HepG2 (cell line): ENCODE measurements around the gene PITX3. TPM values are rescaled to one million over a fixed set of nuclear protein-coding genes. Genes with fewer than 3 reads are reported as not detected.

Experiments used
- ATAC-seq: fragments of 200-7000 bp; cut with Tn5 transposase; 3 replicates; pipeline ENCODE4 v1.9.1; 2020; ENCODE audit warnings: mild to moderate bottlenecking, moderate library complexity
- BruUV-seq: library from RNA; stranded (reverse); fragments of 400-500 nt; replicated peaks from 2 replicates; lab custom pipeline; 2021; lab: Mats Ljungman, UMichigan
- CTCF ChIA-PET: fragments of 300-600 bp; formaldehyde crosslinking; extraction: SDS; loops from one replicate; lab custom pipeline; 2021; ENCODE audit warnings: low total read pairs, inconsistent platforms, low intra/inter-chr PET ratio; lab: Yijun Ruan, JAX
- POLR2A ChIA-PET: fragments of 350-600 bp; sonication (Branson Sonifier 250); formaldehyde crosslinking; loops from one replicate; lab custom pipeline; 2020; ENCODE audit warnings: antibody characterized with exemption, inconsistent platforms; lab: Yijun Ruan, JAX
- DNase-seq: peaks from one replicate; pipeline ENCODE4 v3.0.0-alpha.2; 2015; ENCODE audit warnings: low spot score
- FAIRE-seq: peaks from 3 replicates; lab custom pipeline; 2011; peaks lifted over from hg19 to GRCh38; lab: Jason Lieb, UNC
- H2AFZ ChIP-seq: one replicate; pipeline ENCODE4 v1.6.1; 2011; ENCODE audit warnings: low read length, inconsistent platforms
- H3K27ac ChIP-seq: fragments of 300-600 bp; 3 replicates; pipeline ENCODE4 v1.8.0; 2011; ENCODE audit warnings: mixed run types, mild to moderate bottlenecking, mixed read lengths, low read length, inconsistent platforms; ENCODE audit not compliant: insufficient read depth; ENCODE audit errors: extremely low read length
- H3K27me3 ChIP-seq, 2 experiments: fragments of 200-600 bp in 1 of 2; 2 replicates in 1 of 2; 3 replicates in 1 of 2; pipeline versions ENCODE4 v1.6.0 to v1.8.0; 2011; ENCODE audit warnings: low read length in 2 of 2, mild to moderate bottlenecking in 2 of 2, moderate library complexity in 2 of 2, inconsistent platforms in 1 of 2; ENCODE audit not compliant: insufficient read depth in 2 of 2, control insufficient read depth in 1 of 2
- H3K36me3 ChIP-seq, 2 experiments: fragments of 200-600 bp in 1 of 2; replicated peaks in 1 of 2; 2 replicates in 1 of 2; 3 replicates in 1 of 2; pipeline versions ENCODE4 v1.5.1 to v1.8.0; 2011; ENCODE audit warnings: low read length in 2 of 2, inconsistent platforms in 1 of 2; ENCODE audit not compliant: insufficient read depth in 2 of 2, control insufficient read depth in 1 of 2
- H3K4me1 ChIP-seq: 2 replicates; pipeline ENCODE4 v1.5.1; 2012; ENCODE audit warnings: low read length, inconsistent platforms; ENCODE audit not compliant: insufficient read depth
- H3K4me2 ChIP-seq: 2 replicates; pipeline ENCODE4 v1.6.0; 2011; ENCODE audit warnings: low read depth, low read length, inconsistent platforms
- H3K4me3 ChIP-seq, 3 experiments: fragments of 200-600 bp in 1 of 3; sonication (generic), shearing (Covaris generic) in 1 of 3; replicated peaks in 1 of 3; 2 replicates each; pipeline ENCODE4 v1.5.1; 2011 to 2016; ENCODE audit warnings: low read length in 3 of 3, inconsistent platforms in 2 of 3, low read depth in 2 of 3, mild to moderate bottlenecking in 2 of 3, control low read depth in 1 of 3, mixed read lengths in 1 of 3; ENCODE audit not compliant: insufficient read depth in 1 of 3
- H3K79me2 ChIP-seq: one replicate; pipeline ENCODE4 v1.6.1; 2011; ENCODE audit warnings: low read length, inconsistent platforms; ENCODE audit not compliant: insufficient read depth
- H3K9ac ChIP-seq: 2 replicates; pipeline ENCODE4 v1.6.0; 2011; ENCODE audit warnings: mild to moderate bottlenecking, low read depth, low read length, inconsistent platforms; ENCODE audit not compliant: insufficient read depth
- H3K9me3 ChIP-seq: 2 replicates; pipeline ENCODE4 v1.5.1; 2012; ENCODE audit warnings: mild to moderate bottlenecking, low read length
- H4K20me1 ChIP-seq: 2 replicates; pipeline ENCODE4 v1.6.0; 2011; ENCODE audit warnings: inconsistent platforms, mild to moderate bottlenecking, low read length, moderate library complexity; ENCODE audit not compliant: insufficient read depth
- HOXA9 ChIP-seq: sonication (generic); formaldehyde crosslinking; IDR thresholded peaks from 2 replicates; pipeline ENCODE4 v1.8.1; 2022; ENCODE audit warnings: missing genetic modification reagents, mild to moderate bottlenecking, moderate library complexity, borderline replicate concordance
- KLF9 ChIP-seq: IDR thresholded peaks from 2 replicates; pipeline ENCODE4 v1.6.1; 2016; ENCODE audit warnings: low read depth
- MAF1 ChIP-seq: sonication (generic); formaldehyde crosslinking; IDR thresholded peaks from 2 replicates; pipeline ENCODE4 v1.5.0; 2020; ENCODE audit warnings: missing genetic modification reagents, borderline replicate concordance
- PAXIP1 ChIP-seq: sonication (generic); formaldehyde crosslinking; conservative IDR thresholded peaks from 2 replicates; pipeline ENCODE4 v1.4.0; 2020; ENCODE audit warnings: mild to moderate bottlenecking, missing genetic modification reagents, moderate library complexity
- SAFB2 ChIP-seq: sonication (generic); formaldehyde crosslinking; IDR thresholded peaks from 2 replicates; pipeline ENCODE4 v1.5.1; 2020; ENCODE audit warnings: missing genetic modification reagents, low read depth, mild to moderate bottlenecking, borderline replicate concordance
- SYNCRIP ChIP-seq: fragments of 200-400 bp; formaldehyde crosslinking; IDR thresholded peaks from 2 replicates; pipeline ENCODE4 v1.6.1; 2018; ENCODE audit warnings: mild to moderate bottlenecking, low read depth, low read length; ENCODE audit not compliant: insufficient read depth
- TAF1 ChIP-seq: sonication (generic); formaldehyde crosslinking; IDR thresholded peaks from 2 replicates; pipeline ENCODE4 v1.4.0; 2020; ENCODE audit warnings: missing genetic modification reagents
- ZBTB21 ChIP-seq: sonication (generic); formaldehyde crosslinking; IDR thresholded peaks from 2 replicates; pipeline ENCODE4 v1.4.0; 2020; ENCODE audit warnings: missing genetic modification reagents
- ZFP36 ChIP-seq: fragments of 150-350 bp; IDR thresholded peaks from 2 replicates; pipeline ENCODE4 v1.6.1; 2018; ENCODE audit warnings: borderline replicate concordance, low read length, low read depth; ENCODE audit not compliant: partially characterized antibody
- ZNF10 ChIP-seq: sonication (generic); formaldehyde crosslinking; IDR thresholded peaks from 2 replicates; pipeline ENCODE4 v1.4.0; 2020; ENCODE audit warnings: mild to moderate bottlenecking, low read depth, missing genetic modification reagents, borderline replicate concordance
- ZNF567 ChIP-seq: sonication (generic); formaldehyde crosslinking; IDR thresholded peaks from 2 replicates; pipeline ENCODE4 v1.8.1; 2023; ENCODE audit warnings: mild to moderate bottlenecking, missing genetic modification reagents, borderline replicate concordance
- ZNF572 ChIP-seq: sonication (generic); formaldehyde crosslinking; IDR thresholded peaks from 2 replicates; pipeline ENCODE4 v1.5.1; 2020; ENCODE audit warnings: mild to moderate bottlenecking, missing genetic modification reagents
- ZNF652 ChIP-seq: IDR thresholded peaks from 2 replicates; pipeline ENCODE4 v1.6.1; 2016; ENCODE audit warnings: low read depth, borderline replicate concordance
- WGBS: methylation state at CpG from one replicate; pipeline ENCODE4 v1.1.6; 2017; ENCODE audit warnings: low lambda C conversion rate; 5-methylcytosine and 5-hydroxymethylcytosine counted together
- in situ Hi-C: cut with HindIII; loops from 2 replicates; pipeline ENCODE4 v1.10.0; 2017; ENCODE audit warnings: low pct_unique_long_range_greater_than_20kb; ENCODE audit not compliant: extremely low pct_ligation_motif_present
- intact Hi-C: fragments of 100-400 bp; cut with micrococcal nuclease; formaldehyde crosslinking; loops from one replicate; pipeline ENCODE4 v1.10.0; 2022; ENCODE audit not compliant: unreplicated experiment
- polyA plus RNA-seq, 8 experiments: library from polyadenylated mRNA; depleted of rRNA in 3 of 8; stranded (reverse) in 7 of 8; unstranded in 1 of 8; fragments of >200 nt; fragmentation: Illumina TruSeq in 4 of 8; extraction: Trizol in 4 of 8; gene quantifications; 2 replicates each; pipeline versions ENCODE4 v1.2.1 to v1.2.3, GENCODE V29; 2011 to 2016; ENCODE audit warnings: low read depth in 4 of 8, missing spikeins in 1 of 8, mixed read lengths in 1 of 8; ENCODE audit not compliant: insufficient read depth in 1 of 8
- total RNA-seq, 5 experiments: library from RNA; depleted of rRNA; stranded (reverse); fragments of >200 nt; fragmentation: Illumina TruSeq; extraction: Trizol; gene quantifications; 2 replicates each; pipeline ENCODE4 v1.2.3, GENCODE V29; 2016; ENCODE audit warnings: low read depth in 1 of 5
- TF ChIP-seq, protein P1 (sequence below): IDR thresholded peaks from 2 replicates; pipeline ENCODE4 v1.6.1; 2012; ENCODE audit warnings: inconsistent platforms
- TF ChIP-seq, protein P2 (sequence below): sonication (generic); formaldehyde crosslinking; IDR thresholded peaks from 2 replicates; pipeline ENCODE4 v1.5.1; 2020; ENCODE audit warnings: mild to moderate bottlenecking, missing genetic modification reagents

PITX3 gene
- total and polyA plus RNA-seq, 2 of the 13 experiments (the other 11 are each of a cell fraction or from before 2014, with no cell fraction given) = not detected

DNA sequence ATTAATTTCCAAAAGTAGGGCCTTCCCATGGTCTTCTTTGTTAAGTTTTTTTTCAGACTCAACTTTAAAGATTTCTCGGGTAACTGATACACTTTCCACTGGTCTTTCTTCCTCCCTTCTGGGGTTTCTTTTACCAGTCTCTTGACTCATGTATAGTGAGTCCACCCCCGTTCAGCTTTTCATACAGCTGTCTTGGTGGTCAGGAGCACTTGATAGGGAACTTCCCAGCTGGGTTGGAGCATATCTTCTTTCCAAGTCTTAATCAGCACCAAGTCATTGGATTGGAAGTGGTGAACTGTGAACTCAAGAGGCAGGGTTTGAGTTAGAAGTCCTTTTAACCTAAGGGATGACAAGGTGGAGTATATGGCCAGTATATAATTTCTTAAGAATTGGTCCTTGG, 44.4 kb downstream of the PITX3 start:
- Histone ChIP-seq H3K79me2 (no peaks in the 10 kb centered on the region), H3K9ac (no peak overlapping the region), H3K4me3 (no peak overlapping the region), H3K4me1 (0 out of 2 replicates have a peak, but pooled peaks cover 4% of the 10 kb centered on the region), H3K27ac (no peak overlapping the region), H4K20me1 (no peaks in the 10 kb centered on the region), H3K4me2 (no peak overlapping the region), H3K27me3 (peaks cover 0 to 5% of the 10 kb centered on the region in 2 experiments; a peak in 2 of 5 replicates), H2AFZ (no peak overlapping the region), H3K9me3 (peaks cover 9% of the 10 kb centered on the region), H3K36me3 (no peaks in the 10 kb centered on the region)
- POLR2A ChIA-PET = no interaction called here
- WGBS = 19% methylated on average over 2 of the region's 2 CpGs
- ATAC-seq = no peak
- BruUV-seq = no TSS peak
- no peak for FAIRE-seq
- no peak for DNase-seq
- in situ Hi-C loops = no loop called here
- CTCF ChIA-PET = no interaction called here
- TF ChIP-seq PAXIP1 (CRISPR knock-in tag) = no peak
- no peak for TF ChIP-seq ZNF567 (CRISPR knock-in tag)
- TF ChIP-seq TAF1 (CRISPR knock-in tag) = no peak
- no peak for TF ChIP-seq HOXA9 (CRISPR knock-in tag)
- no peak for TF ChIP-seq SYNCRIP
- TF ChIP-seq ZBTB21 = no peak
- TF ChIP-seq, protein P1, sequence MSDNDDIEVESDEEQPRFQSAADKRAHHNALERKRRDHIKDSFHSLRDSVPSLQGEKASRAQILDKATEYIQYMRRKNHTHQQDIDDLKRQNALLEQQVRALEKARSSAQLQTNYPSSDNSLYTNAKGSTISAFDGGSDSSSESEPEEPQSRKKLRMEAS = no peak
- TF ChIP-seq ZNF10 = no peak
- TF ChIP-seq ZFP36 = no peak
- TF ChIP-seq, protein P2, sequence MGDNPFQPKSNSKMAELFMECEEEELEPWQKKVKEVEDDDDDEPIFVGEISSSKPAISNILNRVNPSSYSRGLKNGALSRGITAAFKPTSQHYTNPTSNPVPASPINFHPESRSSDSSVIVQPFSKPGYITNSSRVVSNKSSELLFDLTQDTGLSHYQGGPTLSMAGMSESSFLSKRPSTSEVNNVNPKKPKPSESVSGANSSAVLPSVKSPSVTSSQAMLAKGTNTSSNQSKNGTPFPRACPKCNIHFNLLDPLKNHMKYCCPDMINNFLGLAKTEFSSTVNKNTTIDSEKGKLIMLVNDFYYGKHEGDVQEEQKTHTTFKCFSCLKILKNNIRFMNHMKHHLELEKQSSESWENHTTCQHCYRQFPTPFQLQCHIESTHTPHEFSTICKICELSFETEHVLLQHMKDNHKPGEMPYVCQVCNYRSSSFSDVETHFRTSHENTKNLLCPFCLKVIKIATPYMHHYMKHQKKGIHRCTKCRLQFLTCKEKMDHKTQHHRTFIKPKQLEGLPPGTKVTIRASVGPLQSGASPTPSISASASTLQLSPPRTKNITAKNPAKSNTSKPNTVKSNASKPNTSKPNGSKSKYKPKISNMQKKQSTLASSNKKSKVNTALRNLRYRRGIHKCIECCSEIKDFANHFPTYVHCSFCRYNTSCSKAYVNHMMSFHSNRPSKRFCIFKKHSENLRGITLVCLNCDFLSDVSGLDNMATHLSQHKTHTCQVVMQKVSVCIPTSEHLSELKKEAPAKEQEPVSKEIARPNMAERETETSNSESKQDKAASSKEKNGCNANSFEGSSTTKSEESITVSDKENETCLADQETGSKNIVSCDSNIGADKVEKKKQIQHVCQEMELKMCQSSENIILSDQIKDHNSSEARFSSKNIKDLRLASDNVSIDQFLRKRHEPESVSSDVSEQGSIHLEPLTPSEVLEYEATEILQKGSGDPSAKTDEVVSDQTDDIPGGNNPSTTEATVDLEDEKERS (CRISPR knock-in tag) = no peak
- TF ChIP-seq SAFB2 (CRISPR knock-in tag) = no peak
- TF ChIP-seq ZNF652 (CRISPR knock-in tag) = no peak
- no peak for TF ChIP-seq MAF1 (CRISPR knock-in tag)
- TF ChIP-seq KLF9 (CRISPR knock-in tag) = no peak
- no peak for TF ChIP-seq ZNF572 (CRISPR knock-in tag)
- intact Hi-C loops = no loop called here
